Liver (tissue), 3 donors: ENCODE measurements around the gene RANBP1.

ENCODE experiments used
- CTCF ChIP-seq: fragments of 150-350 bp; IDR thresholded peaks from 2 replicates; pipeline ENCODE4 v1.5.1; 2017; ENCODE audit warnings: improper control_type of control experiment, low read depth, low read length; ENCODE audit not compliant: missing input control
- EGR1 ChIP-seq, 2 donors: IDR thresholded peaks; 2 replicates each; pipeline ENCODE4 v1.6.1; 2016 to 2018; ENCODE audit warnings: antibody characterized with exemption in 2 of 2, low read depth in 2 of 2
- FOXA1 ChIP-seq: IDR thresholded peaks from 2 replicates; pipeline ENCODE4 v1.6.1; 2016; ENCODE audit warnings: antibody characterized with exemption
- HNF4A ChIP-seq, 2 donors: conservative IDR thresholded peaks; 2 replicates each; pipeline ENCODE4 v1.6.1; 2016; ENCODE audit warnings: antibody characterized with exemption in 2 of 2, mild to moderate bottlenecking in 2 of 2
- RAD21 ChIP-seq, 2 donors: IDR thresholded peaks; 2 replicates each; pipeline ENCODE4 v1.6.1; 2016; ENCODE audit warnings: antibody characterized with exemption in 2 of 2, mild to moderate bottlenecking in 2 of 2
- SP1 ChIP-seq: IDR thresholded peaks from 2 replicates; pipeline ENCODE4 v1.6.1; 2018; ENCODE audit warnings: antibody characterized with exemption, mild to moderate bottlenecking
- TAF1 ChIP-seq: conservative IDR thresholded peaks from 2 replicates; pipeline ENCODE4 v1.6.1; 2016; ENCODE audit warnings: antibody characterized with exemption, mild to moderate bottlenecking
- YY1 ChIP-seq: IDR thresholded peaks from 2 replicates; pipeline ENCODE4 v1.6.1; 2016; ENCODE audit warnings: antibody characterized with exemption, mild to moderate bottlenecking
- TF ChIP-seq, protein P1 (sequence below): IDR thresholded peaks from 2 replicates; pipeline ENCODE4 v1.6.1; 2016; ENCODE audit warnings: antibody characterized with exemption, mild to moderate bottlenecking
- TF ChIP-seq, protein P2 (sequence below): IDR thresholded peaks from 2 replicates; pipeline ENCODE4 v1.6.1; 2016; ENCODE audit warnings: antibody characterized with exemption
- donor health status: healthy.
- donor health status: healthy.

- TF ChIP-seq FOXA1 (no peak), CTCF (no peak), SP1 (no peak), HNF4A (conservative IDR thresholded peaks at IDR 0.05) (no peak), EGR1 (IDR thresholded peaks at IDR 0.05; ENCODE audit: low read depth in 2 of 2) (no peak), TAF1 (no peak), YY1 (no peak), RAD21 (IDR thresholded peaks at IDR 0.05) (no peak)
- TF ChIP-seq, protein P1, sequence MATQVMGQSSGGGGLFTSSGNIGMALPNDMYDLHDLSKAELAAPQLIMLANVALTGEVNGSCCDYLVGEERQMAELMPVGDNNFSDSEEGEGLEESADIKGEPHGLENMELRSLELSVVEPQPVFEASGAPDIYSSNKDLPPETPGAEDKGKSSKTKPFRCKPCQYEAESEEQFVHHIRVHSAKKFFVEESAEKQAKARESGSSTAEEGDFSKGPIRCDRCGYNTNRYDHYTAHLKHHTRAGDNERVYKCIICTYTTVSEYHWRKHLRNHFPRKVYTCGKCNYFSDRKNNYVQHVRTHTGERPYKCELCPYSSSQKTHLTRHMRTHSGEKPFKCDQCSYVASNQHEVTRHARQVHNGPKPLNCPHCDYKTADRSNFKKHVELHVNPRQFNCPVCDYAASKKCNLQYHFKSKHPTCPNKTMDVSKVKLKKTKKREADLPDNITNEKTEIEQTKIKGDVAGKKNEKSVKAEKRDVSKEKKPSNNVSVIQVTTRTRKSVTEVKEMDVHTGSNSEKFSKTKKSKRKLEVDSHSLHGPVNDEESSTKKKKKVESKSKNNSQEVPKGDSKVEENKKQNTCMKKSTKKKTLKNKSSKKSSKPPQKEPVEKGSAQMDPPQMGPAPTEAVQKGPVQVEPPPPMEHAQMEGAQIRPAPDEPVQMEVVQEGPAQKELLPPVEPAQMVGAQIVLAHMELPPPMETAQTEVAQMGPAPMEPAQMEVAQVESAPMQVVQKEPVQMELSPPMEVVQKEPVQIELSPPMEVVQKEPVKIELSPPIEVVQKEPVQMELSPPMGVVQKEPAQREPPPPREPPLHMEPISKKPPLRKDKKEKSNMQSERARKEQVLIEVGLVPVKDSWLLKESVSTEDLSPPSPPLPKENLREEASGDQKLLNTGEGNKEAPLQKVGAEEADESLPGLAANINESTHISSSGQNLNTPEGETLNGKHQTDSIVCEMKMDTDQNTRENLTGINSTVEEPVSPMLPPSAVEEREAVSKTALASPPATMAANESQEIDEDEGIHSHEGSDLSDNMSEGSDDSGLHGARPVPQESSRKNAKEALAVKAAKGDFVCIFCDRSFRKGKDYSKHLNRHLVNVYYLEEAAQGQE, result no peak
- TF ChIP-seq, protein P2, sequence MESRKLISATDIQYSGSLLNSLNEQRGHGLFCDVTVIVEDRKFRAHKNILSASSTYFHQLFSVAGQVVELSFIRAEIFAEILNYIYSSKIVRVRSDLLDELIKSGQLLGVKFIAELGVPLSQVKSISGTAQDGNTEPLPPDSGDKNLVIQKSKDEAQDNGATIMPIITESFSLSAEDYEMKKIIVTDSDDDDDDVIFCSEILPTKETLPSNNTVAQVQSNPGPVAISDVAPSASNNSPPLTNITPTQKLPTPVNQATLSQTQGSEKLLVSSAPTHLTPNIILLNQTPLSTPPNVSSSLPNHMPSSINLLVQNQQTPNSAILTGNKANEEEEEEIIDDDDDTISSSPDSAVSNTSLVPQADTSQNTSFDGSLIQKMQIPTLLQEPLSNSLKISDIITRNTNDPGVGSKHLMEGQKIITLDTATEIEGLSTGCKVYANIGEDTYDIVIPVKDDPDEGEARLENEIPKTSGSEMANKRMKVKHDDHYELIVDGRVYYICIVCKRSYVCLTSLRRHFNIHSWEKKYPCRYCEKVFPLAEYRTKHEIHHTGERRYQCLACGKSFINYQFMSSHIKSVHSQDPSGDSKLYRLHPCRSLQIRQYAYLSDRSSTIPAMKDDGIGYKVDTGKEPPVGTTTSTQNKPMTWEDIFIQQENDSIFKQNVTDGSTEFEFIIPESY, result no peak
Measured at GRCh38 chr22:20166703-20167102, 50.8 kb downstream of the RANBP1 start.
